ENCODE results near the gene CNGB1.

CNGB1 gene

DNA sequence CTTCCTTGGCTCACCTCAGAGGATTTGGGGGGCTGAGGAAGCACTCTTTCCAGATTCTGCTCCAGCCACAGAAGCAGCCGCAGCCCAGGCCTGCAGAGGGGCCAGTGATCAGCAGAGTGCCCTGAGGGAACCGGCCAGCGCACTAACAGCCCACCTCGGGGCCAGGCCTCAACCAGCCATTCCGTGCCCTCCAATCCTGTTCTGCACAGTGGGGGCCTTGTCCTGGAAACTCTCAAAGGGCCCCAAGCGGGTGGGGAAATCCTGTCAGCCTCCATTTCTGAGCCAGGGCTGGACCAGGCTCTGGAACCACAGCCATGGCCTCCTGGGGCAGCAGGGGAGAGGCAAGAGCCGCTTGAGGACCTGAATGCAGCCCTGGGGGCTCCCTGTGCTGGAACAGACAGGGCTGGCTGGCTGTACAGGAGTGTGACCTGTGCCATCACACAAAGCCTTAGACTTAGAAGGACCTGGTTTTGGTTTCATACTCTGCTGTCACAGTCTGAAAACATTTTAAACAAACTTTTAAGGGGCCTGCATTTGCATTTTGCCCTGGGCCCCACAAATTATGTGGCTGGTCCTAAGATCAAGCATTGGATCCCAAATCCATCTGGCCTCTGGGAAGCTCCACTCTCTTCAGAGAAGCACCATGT, 10.0 kb downstream of the CNGB1 start:
- H3K4me1 ChIP-seq, result no peaks in the 10 kb centered on the region; the same call in 1 of the 2 replicates
- in situ Hi-C loops (cut with MboI; ENCODE audit: low sequenced_read_pairs), result no loop called here

DNA sequence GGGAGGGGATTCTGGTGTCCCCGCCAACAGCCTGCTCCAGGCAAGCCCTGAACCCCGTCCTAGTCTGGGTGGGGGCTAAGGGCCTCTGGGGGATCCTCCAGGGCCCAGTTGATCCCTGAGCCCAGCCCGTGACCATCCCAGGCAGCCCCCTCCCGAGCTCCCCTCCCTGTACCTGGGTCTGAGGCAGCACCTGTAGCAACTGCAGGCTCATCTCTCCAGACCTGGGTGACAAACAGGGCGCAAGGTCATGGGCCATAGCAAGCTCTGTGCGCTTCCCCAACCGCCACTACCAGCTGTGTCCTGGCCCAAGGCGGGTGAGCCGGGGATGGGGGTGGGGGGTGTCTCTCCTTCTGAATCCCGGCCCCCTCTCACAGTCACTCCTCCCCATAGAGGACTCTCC, 10.6 kb downstream of the CNGB1 start:
- H3K27me3 ChIP-seq (ENCODE audit: low read depth), result no peaks in the 10 kb centered on the region
- H3K4me3 ChIP-seq, result no peak overlapping the region
- H3K36me3 ChIP-seq (replicated peaks), result no peaks in the 10 kb centered on the region
- H3K4me1 ChIP-seq, result no peaks in the 10 kb centered on the region; the same call in 1 of the 2 replicates
- H3K9me3 ChIP-seq, result no peaks in the 10 kb centered on the region
- no peak for DNase-seq (ENCODE audit: low spot score in 2 of 2)
- in situ Hi-C loops (cut with MboI; ENCODE audit: low sequenced_read_pairs), result no loop called here

More for the DNA sequence above, 10.0 kb downstream of the CNGB1 start:
- Histone ChIP-seq H3K4me3 (no peak overlapping the region), H3K36me3 (replicated peaks) (no peaks in the 10 kb centered on the region), H3K27me3 (ENCODE audit: low read depth) (no peaks in the 10 kb centered on the region), H3K9me3 (no peaks in the 10 kb centered on the region)
- DNase-seq (ENCODE audit: low spot score in 2 of 2), result no peak

DNA sequence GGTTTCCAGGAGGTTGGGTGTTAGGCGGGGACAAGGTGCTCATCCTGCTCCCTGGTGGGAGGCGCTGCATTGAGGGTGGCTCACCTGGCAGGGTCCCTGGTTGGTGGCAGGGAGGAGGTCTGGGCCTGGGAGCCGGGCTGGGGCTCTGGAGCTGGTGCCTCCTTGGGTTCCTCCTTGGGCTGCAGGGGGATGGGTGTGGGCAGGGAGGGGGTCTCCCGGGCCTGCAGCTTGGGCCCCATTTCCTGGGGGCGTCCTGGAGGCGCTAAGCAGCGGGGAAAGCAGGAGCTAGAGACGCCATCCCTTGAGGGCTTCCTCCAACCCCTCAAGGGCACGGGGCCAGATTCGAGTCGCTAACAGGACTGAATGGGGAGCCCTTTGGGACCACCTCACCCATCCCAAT, 11.1 kb downstream of the CNGB1 start:
- Histone ChIP-seq H3K4me3 (no peak overlapping the region), H3K9me3 (no peaks in the 10 kb centered on the region), H3K4me1 (no peaks in the 10 kb centered on the region; the same call in 1 of the 2 replicates), H3K27me3 (ENCODE audit: low read depth) (no peaks in the 10 kb centered on the region), H3K36me3 (replicated peaks) (no peaks in the 10 kb centered on the region)
- in situ Hi-C loops (cut with MboI; ENCODE audit: low sequenced_read_pairs), result no loop called here
- no peak for DNase-seq (ENCODE audit: low spot score in 2 of 2)

DNA sequence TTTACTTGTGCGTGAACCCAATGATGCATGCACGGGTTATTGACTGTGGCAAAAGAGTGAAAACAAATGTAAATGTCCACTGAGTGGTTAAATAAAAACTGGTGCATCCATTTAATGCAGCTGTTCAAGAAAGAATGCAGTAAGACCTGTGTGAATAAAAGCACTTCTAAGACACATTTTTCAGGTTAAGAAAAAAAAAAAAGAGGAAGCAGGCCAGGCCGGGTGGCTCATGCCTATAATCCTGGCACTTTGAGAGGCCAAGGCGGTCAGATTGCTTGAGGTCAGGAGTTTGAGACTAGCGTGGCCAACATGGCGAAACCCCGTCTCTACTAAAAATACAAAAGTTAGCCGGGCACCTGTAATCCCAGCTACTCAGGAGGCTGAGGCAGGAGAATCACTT, 11.8 kb downstream of the CNGB1 start:
- peak in 1 of 2 experiments; percentile 3 for DNase-seq (ENCODE audit: low spot score in 2 of 2)
- Histone ChIP-seq H3K9me3 (no peaks in the 10 kb centered on the region), H3K27me3 (ENCODE audit: low read depth) (no peaks in the 10 kb centered on the region), H3K4me1 (no peaks in the 10 kb centered on the region; the same call in 1 of the 2 replicates), H3K4me3 (no peak overlapping the region), H3K36me3 (replicated peaks) (no peaks in the 10 kb centered on the region)
- in situ Hi-C loops (cut with MboI; ENCODE audit: low sequenced_read_pairs), result no loop called here

DNA sequence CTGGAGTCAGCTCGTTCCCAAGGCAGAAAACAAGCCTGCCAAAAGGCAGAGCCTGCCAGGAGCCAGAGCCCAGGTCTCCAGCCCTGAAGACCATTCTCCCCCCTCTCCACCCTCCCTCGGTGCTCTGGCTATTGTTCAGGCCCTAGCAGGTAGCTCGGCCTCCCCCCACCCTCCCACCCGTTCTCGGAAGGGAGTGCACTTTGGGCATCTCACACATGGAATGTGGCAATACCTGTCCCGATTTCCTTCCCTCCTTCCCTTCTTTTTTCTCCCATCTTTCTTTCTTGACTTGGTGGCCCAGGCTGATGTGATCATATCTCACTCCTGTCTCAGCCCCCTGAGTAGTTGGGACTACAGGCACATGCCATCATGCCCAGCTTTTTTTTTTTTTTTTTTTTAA, 12.4 kb downstream of the CNGB1 start:
- in situ Hi-C loops (cut with MboI; ENCODE audit: low sequenced_read_pairs), result no loop called here
- Histone ChIP-seq H3K4me3 (no peak overlapping the region), H3K4me1 (no peaks in the 10 kb centered on the region; the same call in 1 of the 2 replicates), H3K27me3 (ENCODE audit: low read depth) (no peaks in the 10 kb centered on the region), H3K36me3 (replicated peaks) (no peaks in the 10 kb centered on the region), H3K9me3 (no peaks in the 10 kb centered on the region)
- no peak for DNase-seq (ENCODE audit: low spot score in 2 of 2)

DNA sequence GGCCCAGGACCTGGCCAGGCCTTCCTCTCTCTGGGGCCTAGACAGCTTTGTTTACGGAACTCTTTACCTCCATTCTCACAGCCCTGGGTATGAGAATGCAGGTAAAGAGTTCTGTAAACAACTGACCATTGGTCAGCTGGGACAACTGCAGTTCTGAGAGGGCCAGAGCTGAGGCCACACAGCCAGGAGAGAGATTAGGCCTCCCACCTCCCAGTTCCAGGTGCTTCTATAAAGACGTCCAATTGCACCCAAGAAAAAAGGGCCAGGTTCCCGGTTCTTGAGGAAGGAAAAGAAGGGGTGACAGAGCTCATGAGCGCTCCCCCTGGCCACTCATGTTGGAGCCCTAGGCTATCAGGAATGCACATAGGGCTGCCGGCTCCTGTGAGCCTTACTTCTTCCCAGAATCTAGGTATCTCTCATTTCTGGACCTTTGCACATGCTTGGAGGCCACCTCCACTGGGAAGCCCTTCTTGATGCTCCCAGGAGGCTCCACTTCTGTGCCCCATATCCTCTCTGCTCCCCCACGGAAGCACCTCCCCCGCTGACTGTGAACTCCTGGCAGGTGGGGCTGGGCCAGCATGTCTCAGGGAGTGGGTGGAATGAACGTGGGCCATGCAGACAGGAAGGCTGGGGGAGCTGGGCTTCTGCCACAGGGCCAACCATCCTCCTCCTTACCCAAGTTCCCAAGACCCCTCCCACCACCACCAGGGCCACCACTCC, 13.1 kb downstream of the CNGB1 start:
- Histone ChIP-seq H3K4me1 (no peaks in the 10 kb centered on the region; the same call in 1 of the 2 replicates), H3K4me3 (no peak overlapping the region), H3K27me3 (ENCODE audit: low read depth) (no peaks in the 10 kb centered on the region), H3K36me3 (replicated peaks) (no peaks in the 10 kb centered on the region), H3K9me3 (no peaks in the 10 kb centered on the region)
- no peak for DNase-seq (ENCODE audit: low spot score in 2 of 2)
- in situ Hi-C loops (cut with MboI; ENCODE audit: low sequenced_read_pairs), result no loop called here

DNA sequence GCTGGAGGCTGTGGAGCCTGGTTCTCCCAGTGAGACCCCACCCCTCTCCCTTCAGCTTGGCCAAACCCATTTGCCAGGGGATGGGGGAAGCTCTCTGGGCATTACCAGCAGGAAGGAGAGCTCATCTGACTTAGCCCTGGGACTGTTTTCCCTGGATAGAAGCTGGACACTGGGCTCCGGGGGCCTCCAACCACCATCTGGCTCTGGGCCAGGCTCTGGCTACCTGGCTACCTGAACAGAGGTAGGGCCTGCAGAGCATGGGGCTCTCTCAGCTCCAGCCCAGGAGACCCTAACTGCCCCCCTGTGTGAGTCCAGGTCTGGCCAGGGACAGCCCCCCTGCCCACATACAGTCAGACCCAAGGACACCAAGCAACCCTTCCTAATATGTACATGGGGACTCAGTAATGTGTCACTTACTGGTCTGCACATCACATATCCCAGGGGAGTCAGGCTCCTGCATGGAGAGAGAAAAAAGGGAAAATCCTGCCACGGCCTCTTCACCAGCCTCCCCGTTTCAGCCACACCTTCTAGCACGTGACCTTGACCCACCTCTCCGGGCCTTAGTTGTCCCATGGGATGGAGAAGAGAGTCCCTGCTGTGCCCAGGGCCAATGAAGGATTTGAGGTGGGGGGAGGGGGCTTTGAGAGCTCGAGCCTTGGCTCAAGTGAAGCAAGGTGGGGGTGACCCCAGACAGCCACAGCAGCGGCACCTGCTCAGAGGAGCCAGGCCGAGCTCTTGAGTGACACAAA, 13.8 kb downstream of the CNGB1 start:
- Histone ChIP-seq H3K4me1 (no peaks in the 10 kb centered on the region; the same call in 1 of the 2 replicates), H3K27me3 (ENCODE audit: low read depth) (no peaks in the 10 kb centered on the region), H3K9me3 (no peaks in the 10 kb centered on the region), H3K4me3 (no peak overlapping the region), H3K36me3 (replicated peaks) (no peaks in the 10 kb centered on the region)
- no peak for DNase-seq (ENCODE audit: low spot score in 2 of 2)
- in situ Hi-C loops (cut with MboI; ENCODE audit: low sequenced_read_pairs), result no loop called here

DNA sequence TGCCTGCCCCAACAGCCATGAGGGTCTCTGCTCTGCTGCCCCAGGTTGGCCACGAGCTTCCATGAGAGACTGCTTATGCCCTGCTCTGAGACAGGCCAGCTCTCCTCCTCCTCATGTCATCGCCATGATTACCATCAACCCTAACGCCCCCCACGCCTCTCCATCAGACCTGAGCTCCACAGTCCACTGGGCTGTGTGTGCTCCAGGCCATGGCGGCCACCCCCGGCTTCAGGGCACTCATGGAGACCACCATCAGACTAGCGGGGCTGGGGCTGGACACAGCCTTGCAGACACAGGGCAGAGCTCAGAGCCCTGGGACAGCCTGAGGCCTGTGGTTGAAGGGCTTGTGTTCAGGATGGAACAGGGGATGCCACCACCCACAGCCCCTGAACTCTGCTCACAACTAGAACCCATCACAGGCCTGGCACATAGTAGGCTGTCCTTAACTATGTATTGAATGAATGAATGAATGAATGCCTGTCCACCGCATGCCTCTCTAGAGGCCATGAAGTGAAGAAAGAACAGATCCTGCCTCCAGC, 14.6 kb downstream of the CNGB1 start:
- H3K36me3 ChIP-seq (replicated peaks), result no peaks in the 10 kb centered on the region
- H3K27me3 ChIP-seq (ENCODE audit: low read depth), result no peaks in the 10 kb centered on the region
- H3K4me3 ChIP-seq, result no peak overlapping the region
- H3K9me3 ChIP-seq, result no peaks in the 10 kb centered on the region
- H3K4me1 ChIP-seq, result no peaks in the 10 kb centered on the region; the same call in 1 of the 2 replicates
- no peak for DNase-seq (ENCODE audit: low spot score in 2 of 2)
- in situ Hi-C loops (cut with MboI; ENCODE audit: low sequenced_read_pairs), result no loop called here

DNA sequence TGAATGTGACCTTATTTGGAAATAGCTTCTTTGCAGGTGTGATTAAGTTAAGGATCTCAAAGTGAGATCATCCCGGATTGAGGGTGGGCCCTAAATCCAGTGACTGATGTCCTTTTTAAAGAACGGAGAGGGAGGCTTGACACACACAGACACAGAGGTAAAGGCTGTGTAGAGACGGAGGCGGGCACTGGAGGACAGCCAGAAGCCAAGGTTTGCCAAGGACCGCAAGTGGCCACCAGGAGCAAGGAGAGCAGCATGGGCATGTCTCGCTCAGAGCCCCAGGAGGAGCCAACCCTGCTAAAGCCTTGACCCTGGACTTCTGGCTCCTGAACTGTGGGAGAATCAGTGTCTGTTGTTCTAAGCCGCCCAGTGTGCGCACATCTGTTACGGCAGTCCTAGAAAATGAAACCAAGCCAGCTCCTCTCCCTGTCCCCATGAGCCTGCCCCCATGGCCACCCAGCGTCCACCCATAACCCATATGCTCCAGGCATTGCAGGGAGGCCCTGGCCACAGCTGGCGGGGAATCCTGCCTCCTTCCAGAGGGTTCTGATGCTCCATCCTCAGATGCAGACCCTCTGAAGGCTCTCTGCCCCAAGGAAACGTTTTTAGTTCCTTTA, 15.2 kb downstream of the CNGB1 start:
- no peak overlapping the region for H3K4me3 ChIP-seq
- H3K36me3 ChIP-seq (replicated peaks), result no peaks in the 10 kb centered on the region
- H3K9me3 ChIP-seq, result no peaks in the 10 kb centered on the region
- no peak for DNase-seq (ENCODE audit: low spot score in 2 of 2)
- H3K4me1 ChIP-seq, result no peaks in the 10 kb centered on the region; the same call in 1 of the 2 replicates
- no peaks in the 10 kb centered on the region for H3K27me3 ChIP-seq (ENCODE audit: low read depth)
- in situ Hi-C loops (cut with MboI; ENCODE audit: low sequenced_read_pairs), result no loop called here

DNA sequence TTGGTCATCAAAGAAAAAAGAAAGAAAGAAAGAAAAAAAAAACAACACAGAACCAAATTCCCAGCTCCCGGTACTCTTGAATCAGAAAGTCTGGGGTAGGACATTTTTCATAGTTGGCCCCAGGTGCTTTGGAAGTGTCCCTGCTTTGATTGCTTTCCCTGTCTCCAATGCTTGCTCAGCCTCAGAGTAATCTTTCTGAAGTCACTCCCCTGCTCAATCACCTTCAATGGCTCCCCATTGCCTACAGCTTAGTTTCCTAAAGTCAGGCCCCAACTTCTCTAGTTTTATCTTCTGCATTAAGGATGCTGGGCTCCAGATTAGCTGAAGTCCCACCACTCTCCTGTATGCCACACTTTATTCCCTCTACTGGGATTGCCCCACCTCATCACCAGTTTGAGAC, 17.1 kb downstream of the CNGB1 start:
- H3K36me3 ChIP-seq (replicated peaks), result no peaks in the 10 kb centered on the region
- in situ Hi-C loops (cut with MboI; ENCODE audit: low sequenced_read_pairs), result no loop called here
- no peak for DNase-seq (ENCODE audit: low spot score in 2 of 2)

DNA sequence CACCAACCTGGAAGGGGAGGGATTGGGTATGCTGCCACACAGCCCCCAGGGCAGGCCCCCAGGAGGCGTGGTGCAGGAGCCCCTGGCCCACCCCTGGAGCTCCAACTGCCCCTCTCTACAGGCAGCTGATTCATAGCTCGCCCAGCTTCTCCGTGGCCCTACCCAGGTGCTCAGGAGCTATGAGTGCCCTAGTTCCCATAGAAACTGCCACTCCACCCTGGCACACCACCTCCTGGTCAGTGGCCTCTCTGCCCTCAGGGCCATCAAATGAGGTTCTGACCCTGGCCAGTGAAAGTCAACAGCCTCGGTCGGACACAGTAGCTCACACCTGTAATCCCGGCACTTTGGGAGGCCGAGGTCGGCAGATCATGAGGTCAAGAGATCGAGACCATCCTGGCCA, 18.0 kb downstream of the CNGB1 start:
- in situ Hi-C loops (cut with MboI; ENCODE audit: low sequenced_read_pairs), result no loop called here
- no peak for DNase-seq (ENCODE audit: low spot score in 2 of 2)

More for the DNA sequence above, 17.1 kb downstream of the CNGB1 start:
- H3K9me3 ChIP-seq, result no peaks in the 10 kb centered on the region
- no peak overlapping the region for H3K4me3 ChIP-seq
- no peaks in the 10 kb centered on the region for H3K27me3 ChIP-seq (ENCODE audit: low read depth)
- no peaks in the 10 kb centered on the region; the same call in 1 of the 2 replicates for H3K4me1 ChIP-seq

DNA sequence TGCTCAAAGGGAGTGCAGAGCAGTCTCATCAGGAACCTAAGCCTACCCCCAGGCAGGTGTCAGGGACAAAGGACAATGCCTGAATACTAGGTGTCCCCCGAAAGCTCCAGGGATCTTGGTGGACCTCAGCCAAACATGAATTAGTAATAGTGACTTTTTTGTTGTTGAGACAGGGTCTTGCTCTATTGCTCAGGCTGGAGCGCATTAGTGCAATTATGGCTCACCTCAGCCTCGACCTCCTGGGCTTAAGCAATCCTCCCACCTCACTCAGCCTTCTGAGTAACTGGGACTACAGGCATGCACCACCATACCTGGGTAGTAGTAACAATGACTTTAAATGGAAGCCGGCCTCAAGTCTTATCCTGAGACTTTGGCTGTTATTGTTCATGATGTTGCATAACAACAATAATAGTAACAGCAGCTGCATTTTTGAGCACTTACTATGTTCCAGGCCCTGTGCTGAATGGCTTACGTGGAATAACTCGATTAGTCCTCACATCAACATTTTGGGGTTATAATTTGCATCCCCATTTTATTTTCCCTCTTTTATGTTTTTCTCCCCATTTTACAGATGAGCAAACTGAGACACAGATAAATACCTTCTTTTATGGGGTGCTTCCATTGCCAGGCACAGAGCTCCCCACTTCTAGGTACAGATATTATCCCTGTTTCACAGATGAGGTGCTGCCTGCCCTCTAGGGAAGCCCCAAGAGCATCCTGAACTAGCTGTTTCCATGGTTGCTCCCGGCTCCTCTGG, 19.5 kb downstream of the CNGB1 start:
- H3K9me3 ChIP-seq, result no peaks in the 10 kb centered on the region
- no peaks in the 10 kb centered on the region for H3K4me1 ChIP-seq
- no peak for DNase-seq (ENCODE audit: low spot score in 2 of 2)
- H3K27me3 ChIP-seq (ENCODE audit: low read depth), result no peaks in the 10 kb centered on the region
- no peak overlapping the region for H3K4me3 ChIP-seq
- no peaks in the 10 kb centered on the region for H3K36me3 ChIP-seq (replicated peaks)
- in situ Hi-C loops (cut with MboI; ENCODE audit: low sequenced_read_pairs), result no loop called here

More for the DNA sequence above, 18.0 kb downstream of the CNGB1 start:
- Histone ChIP-seq H3K9me3 (no peaks in the 10 kb centered on the region), H3K36me3 (replicated peaks) (no peaks in the 10 kb centered on the region), H3K4me3 (no peak overlapping the region), H3K27me3 (ENCODE audit: low read depth) (no peaks in the 10 kb centered on the region), H3K4me1 (no peaks in the 10 kb centered on the region)

DNA sequence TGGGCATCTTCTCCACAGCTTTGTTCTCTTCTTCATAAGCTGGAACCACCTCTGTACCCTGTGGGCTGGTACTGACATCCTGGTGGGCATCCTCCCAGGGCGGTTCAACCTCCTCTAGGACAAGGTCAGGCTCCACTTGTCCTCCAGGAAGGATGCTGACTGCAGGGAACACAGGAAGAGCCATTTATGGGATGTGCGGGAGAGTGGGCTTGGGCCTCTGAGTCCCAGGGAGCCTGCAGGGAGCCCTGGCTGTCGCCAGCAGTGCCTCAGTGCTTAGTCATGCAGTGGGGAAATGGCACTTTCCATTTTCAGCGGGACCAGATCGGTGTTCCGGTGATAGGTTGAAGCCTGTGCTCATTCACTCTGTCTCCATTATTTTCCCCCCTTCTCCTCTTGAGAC, 20.5 kb downstream of the CNGB1 start:
- H3K4me3 ChIP-seq, result no peak overlapping the region
- H3K27me3 ChIP-seq (ENCODE audit: low read depth), result no peaks in the 10 kb centered on the region
- H3K9me3 ChIP-seq, result no peaks in the 10 kb centered on the region
- no peak for DNase-seq (ENCODE audit: low spot score in 2 of 2)
- no peaks in the 10 kb centered on the region for H3K36me3 ChIP-seq (replicated peaks)
- no peaks in the 10 kb centered on the region for H3K4me1 ChIP-seq
- in situ Hi-C loops (cut with MboI; ENCODE audit: low sequenced_read_pairs), result no loop called here

All from HAP-1 (cell line).